Measurements from ENCODE around the gene EIF2A. TPM values are rescaled to one million over a fixed set of nuclear protein-coding genes. Genes with fewer than 3 reads are reported as not detected.

Gene EIF2A
- polyA plus RNA-seq, 2 of the 4 experiments (the other 2 are of a cell fraction) = 105 to 141 TPM

DNA sequence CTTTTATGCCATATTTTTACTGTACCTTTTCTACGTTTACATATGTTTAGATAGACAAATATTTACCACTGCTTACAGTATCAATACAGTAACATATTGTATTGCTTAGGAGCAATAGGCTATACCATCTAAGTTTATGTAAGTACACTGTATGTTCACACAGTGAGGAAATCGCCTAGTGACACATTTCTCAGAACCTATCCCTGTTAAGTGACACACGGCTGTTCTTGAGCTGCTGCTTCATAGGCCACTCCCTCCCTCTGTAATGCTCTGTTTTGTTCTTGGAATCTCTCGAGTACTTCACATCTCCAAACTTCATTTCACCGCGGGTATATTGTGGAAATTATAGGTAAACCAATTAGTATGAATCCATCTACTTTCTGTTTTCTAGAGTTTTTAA is 43.2 kb downstream of the EIF2A start:
- FAIRE-seq = no peak
- TF ChIP-seq MAZ (IDR thresholded peaks at IDR 0.05; ENCODE audit: borderline replicate concordance, low read depth, low read length) (no peak), RAD21 (conservative IDR thresholded peaks at IDR 0.05 in 1 of 2, IDR thresholded peaks at IDR 0.05 in 1 of 2) (no peak), JUNB (IDR thresholded peaks at IDR 0.05) (no peak), NPAS2 (CRISPR knock-in tag; IDR thresholded peaks at IDR 0.05; ENCODE audit: borderline replicate concordance) (no peak), CEBPB (IDR thresholded peaks at IDR 0.05) (no peak), TP53 (CRISPR knock-in tag; IDR thresholded peaks at IDR 0.05) (no peak), HDAC2 (IDR thresholded peaks at IDR 0.05) (no peak), RCOR1 (IDR thresholded peaks at IDR 0.05; ENCODE audit: low read depth, low read length) (no peak), PHF8 (IDR thresholded peaks at IDR 0.05; ENCODE audit: borderline replicate concordance, low read depth) (no peak), TFCP2L1 (CRISPR knock-in tag; IDR thresholded peaks at IDR 0.05) (no peak), HOXB5 (CRISPR knock-in tag; IDR thresholded peaks at IDR 0.05) (no peak), ZNF302 (CRISPR knock-in tag; IDR thresholded peaks at IDR 0.05) (no peak), RARB (CRISPR knock-in tag; IDR thresholded peaks at IDR 0.05) (no peak), HOXB13 (CRISPR knock-in tag; IDR thresholded peaks at IDR 0.05; ENCODE audit: low read depth) (no peak), KDM1A (IDR thresholded peaks at IDR 0.05; ENCODE audit: low read depth) (no peak)
- TF ChIP-seq, protein P1, sequence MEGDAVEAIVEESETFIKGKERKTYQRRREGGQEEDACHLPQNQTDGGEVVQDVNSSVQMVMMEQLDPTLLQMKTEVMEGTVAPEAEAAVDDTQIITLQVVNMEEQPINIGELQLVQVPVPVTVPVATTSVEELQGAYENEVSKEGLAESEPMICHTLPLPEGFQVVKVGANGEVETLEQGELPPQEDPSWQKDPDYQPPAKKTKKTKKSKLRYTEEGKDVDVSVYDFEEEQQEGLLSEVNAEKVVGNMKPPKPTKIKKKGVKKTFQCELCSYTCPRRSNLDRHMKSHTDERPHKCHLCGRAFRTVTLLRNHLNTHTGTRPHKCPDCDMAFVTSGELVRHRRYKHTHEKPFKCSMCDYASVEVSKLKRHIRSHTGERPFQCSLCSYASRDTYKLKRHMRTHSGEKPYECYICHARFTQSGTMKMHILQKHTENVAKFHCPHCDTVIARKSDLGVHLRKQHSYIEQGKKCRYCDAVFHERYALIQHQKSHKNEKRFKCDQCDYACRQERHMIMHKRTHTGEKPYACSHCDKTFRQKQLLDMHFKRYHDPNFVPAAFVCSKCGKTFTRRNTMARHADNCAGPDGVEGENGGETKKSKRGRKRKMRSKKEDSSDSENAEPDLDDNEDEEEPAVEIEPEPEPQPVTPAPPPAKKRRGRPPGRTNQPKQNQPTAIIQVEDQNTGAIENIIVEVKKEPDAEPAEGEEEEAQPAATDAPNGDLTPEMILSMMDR (IDR thresholded peaks at IDR 0.05) = no peak
- TF ChIP-seq, protein P2, sequence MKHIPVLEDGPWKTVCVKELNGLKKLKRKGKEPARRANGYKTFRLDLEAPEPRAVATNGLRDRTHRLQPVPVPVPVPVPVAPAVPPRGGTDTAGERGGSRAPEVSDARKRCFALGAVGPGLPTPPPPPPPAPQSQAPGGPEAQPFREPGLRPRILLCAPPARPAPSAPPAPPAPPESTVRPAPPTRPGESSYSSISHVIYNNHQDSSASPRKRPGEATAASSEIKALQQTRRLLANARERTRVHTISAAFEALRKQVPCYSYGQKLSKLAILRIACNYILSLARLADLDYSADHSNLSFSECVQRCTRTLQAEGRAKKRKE (CRISPR knock-in tag; IDR thresholded peaks at IDR 0.05; ENCODE audit: low read depth) = no peak
- TF ChIP-seq, protein P3, sequence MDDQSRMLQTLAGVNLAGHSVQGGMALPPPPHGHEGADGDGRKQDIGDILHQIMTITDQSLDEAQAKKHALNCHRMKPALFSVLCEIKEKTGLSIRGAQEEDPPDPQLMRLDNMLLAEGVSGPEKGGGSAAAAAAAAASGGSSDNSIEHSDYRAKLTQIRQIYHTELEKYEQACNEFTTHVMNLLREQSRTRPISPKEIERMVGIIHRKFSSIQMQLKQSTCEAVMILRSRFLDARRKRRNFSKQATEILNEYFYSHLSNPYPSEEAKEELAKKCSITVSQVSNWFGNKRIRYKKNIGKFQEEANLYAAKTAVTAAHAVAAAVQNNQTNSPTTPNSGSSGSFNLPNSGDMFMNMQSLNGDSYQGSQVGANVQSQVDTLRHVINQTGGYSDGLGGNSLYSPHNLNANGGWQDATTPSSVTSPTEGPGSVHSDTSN (IDR thresholded peaks at IDR 0.05) = no peak
- TF ChIP-seq, protein P4, sequence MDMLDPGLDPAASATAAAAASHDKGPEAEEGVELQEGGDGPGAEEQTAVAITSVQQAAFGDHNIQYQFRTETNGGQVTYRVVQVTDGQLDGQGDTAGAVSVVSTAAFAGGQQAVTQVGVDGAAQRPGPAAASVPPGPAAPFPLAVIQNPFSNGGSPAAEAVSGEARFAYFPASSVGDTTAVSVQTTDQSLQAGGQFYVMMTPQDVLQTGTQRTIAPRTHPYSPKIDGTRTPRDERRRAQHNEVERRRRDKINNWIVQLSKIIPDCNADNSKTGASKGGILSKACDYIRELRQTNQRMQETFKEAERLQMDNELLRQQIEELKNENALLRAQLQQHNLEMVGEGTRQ (IDR thresholded peaks at IDR 0.05) = no peak
- TF ChIP-seq, protein P5, sequence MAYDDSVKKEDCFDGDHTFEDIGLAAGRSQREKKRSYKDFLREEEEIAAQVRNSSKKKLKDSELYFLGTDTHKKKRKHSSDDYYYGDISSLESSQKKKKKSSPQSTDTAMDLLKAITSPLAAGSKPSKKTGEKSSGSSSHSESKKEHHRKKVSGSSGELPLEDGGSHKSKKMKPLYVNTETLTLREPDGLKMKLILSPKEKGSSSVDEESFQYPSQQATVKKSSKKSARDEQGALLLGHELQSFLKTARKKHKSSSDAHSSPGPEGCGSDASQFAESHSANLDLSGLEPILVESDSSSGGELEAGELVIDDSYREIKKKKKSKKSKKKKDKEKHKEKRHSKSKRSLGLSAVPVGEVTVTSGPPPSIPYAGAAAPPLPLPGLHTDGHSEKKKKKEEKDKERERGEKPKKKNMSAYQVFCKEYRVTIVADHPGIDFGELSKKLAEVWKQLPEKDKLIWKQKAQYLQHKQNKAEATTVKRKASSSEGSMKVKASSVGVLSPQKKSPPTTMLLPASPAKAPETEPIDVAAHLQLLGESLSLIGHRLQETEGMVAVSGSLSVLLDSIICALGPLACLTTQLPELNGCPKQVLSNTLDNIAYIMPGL (CRISPR knock-in tag; IDR thresholded peaks at IDR 0.05; ENCODE audit: borderline replicate concordance) = no peak
- no peak overlapping the region for H3K4me2 ChIP-seq
- H3K4me3 ChIP-seq = no peak overlapping the region
- ATAC-seq = peak; percentile 26; a peak in 1 of 6 replicates
- H3K27ac ChIP-seq = no peak overlapping the region
- H3K9me3 ChIP-seq = no peaks in the 10 kb centered on the region
- CTCF ChIA-PET = interaction anchor here (0.7 kb wide), 1 partner anchor 41 kb away, joined by 3 read pairs; no protein-coding TSS in a partner anchor
- WGBS (ENCODE audit: missing lambda C conversion rate) = 64% methylated on average over 6 of the region's 6 CpGs
- no peak for DNase-seq (ENCODE audit: low read depth in 1 of 2, low spot score in 1 of 2)
- POLR2A ChIA-PET = no interaction called here
- no peaks in the 10 kb centered on the region for H3K4me1 ChIP-seq

DNA sequence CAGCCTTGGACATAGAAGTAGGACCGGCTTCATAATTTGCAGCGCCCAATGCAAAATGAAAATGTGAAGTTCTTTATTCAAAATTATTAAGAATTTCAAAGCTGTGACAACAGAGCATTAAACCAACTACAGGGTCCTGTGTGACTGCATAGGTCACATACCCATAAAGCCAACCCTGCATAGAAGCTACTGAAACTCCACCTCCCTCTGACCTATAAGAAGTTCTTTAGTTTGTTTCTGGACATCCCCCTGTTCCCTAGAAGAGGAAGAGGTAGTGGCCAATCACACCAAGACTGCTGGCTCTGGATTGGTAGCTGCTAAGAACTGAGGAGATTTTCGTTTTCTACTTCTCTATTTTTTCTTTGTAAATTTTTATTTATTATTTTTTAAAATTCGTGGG is 47.6 kb downstream of the EIF2A start:
- POLR2A ChIA-PET = interaction anchor here (3.2 kb wide), 1 partner anchor 9 kb away, joined by 13 read pairs; the partner anchor contains the start of gene SELENOT
- no peaks in the 10 kb centered on the region for H3K9me3 ChIP-seq
- no peaks in the 10 kb centered on the region for H3K4me1 ChIP-seq
- no peak overlapping the region for H3K27ac ChIP-seq
- CTCF ChIA-PET = interaction anchor here (0.7 to 1.3 kb wide), 4 partner anchors 8 to 127 kb away, joined by 3 to 4 read pairs (median 3); no protein-coding TSS in a partner anchor
- H3K4me3 ChIP-seq = no peak overlapping the region
- WGBS (ENCODE audit: missing lambda C conversion rate) = 75% methylated on average over 4 of the region's 4 CpGs
- ATAC-seq = no peak
- no peak for DNase-seq (ENCODE audit: low read depth in 1 of 2, low spot score in 1 of 2)
- H3K4me2 ChIP-seq = no peak overlapping the region
- no peak for FAIRE-seq
- TF ChIP-seq BHLHE40 (IDR thresholded peaks at IDR 0.05; ENCODE audit: low read depth, low read length) = no peak
- TF ChIP-seq HOXB5 (CRISPR knock-in tag; IDR thresholded peaks at IDR 0.05) = no peak
- no peak for TF ChIP-seq EHMT2 (IDR thresholded peaks at IDR 0.05; ENCODE audit: low read depth)
- TF ChIP-seq ESRRA (IDR thresholded peaks at IDR 0.05; ENCODE audit: borderline replicate concordance, low read length) = no peak
- TF ChIP-seq FOXS1 (CRISPR knock-in tag; IDR thresholded peaks at IDR 0.05) = no peak
- TF ChIP-seq, protein P5 (CRISPR knock-in tag; IDR thresholded peaks at IDR 0.05; ENCODE audit: borderline replicate concordance) = no peak
- no peak for TF ChIP-seq ZNF302 (CRISPR knock-in tag; IDR thresholded peaks at IDR 0.05)
- no peak for TF ChIP-seq TFCP2L1 (CRISPR knock-in tag; IDR thresholded peaks at IDR 0.05)
- TF ChIP-seq, protein P6, sequence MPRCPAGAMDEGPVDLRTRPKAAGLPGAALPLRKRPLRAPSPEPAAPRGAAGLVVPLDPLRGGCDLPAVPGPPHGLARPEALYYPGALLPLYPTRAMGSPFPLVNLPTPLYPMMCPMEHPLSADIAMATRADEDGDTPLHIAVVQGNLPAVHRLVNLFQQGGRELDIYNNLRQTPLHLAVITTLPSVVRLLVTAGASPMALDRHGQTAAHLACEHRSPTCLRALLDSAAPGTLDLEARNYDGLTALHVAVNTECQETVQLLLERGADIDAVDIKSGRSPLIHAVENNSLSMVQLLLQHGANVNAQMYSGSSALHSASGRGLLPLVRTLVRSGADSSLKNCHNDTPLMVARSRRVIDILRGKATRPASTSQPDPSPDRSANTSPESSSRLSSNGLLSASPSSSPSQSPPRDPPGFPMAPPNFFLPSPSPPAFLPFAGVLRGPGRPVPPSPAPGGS (IDR thresholded peaks at IDR 0.05) = no peak
- TF ChIP-seq, protein P7, sequence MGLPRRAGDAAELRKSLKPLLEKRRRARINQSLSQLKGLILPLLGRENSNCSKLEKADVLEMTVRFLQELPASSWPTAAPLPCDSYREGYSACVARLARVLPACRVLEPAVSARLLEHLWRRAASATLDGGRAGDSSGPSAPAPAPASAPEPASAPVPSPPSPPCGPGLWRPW (IDR thresholded peaks at IDR 0.05) = no peak
